GM23338 (cell line): ENCODE results near the gene TNS3. TPM values are rescaled to one million over a fixed set of nuclear protein-coding genes. Genes with fewer than 3 reads are reported as not detected.

Source experiments
- ATAC-seq: fragments of 200-7000 bp; cut with Tn5 transposase; 3 replicates; pipeline ENCODE4 v1.9.1; 2020
- DNase-seq: peaks from one replicate; pipeline ENCODE4 v3.0.0-alpha.2; 2015; ENCODE audit warnings: low spot score
- H2AFZ ChIP-seq: fragments of 200-600 bp; sonication (generic); 2 replicates; pipeline ENCODE4 v1.8.0; 2016; ENCODE audit warnings: antibody characterized with exemption, mild to moderate bottlenecking, moderate library complexity
- H3F3A ChIP-seq: fragments of 200-600 bp; sonication (generic); replicated peaks from 2 replicates; pipeline ENCODE4 v1.8.0; 2017; ENCODE audit warnings: antibody characterized with exemption, mixed run types, low read depth
- H3K27ac ChIP-seq: fragments of 200-600 bp; sonication (generic); 2 replicates; pipeline ENCODE4 v1.6.1; 2016; ENCODE audit warnings: low read depth
- H3K27me3 ChIP-seq: fragments of 200-600 bp; sonication (generic); 2 replicates; pipeline ENCODE4 v1.8.0; 2016; ENCODE audit warnings: mild to moderate bottlenecking, mixed run types, moderate library complexity; ENCODE audit not compliant: insufficient read depth
- H3K36me3 ChIP-seq: fragments of 200-600 bp; sonication (generic); 2 replicates; pipeline ENCODE4 v1.8.0; 2016; ENCODE audit warnings: mild to moderate bottlenecking; ENCODE audit not compliant: insufficient read depth
- H3K4me1 ChIP-seq: fragments of 200-600 bp; sonication (generic); 2 replicates; pipeline ENCODE4 v1.8.0; 2016; ENCODE audit warnings: mild to moderate bottlenecking, moderate library complexity; ENCODE audit not compliant: insufficient read depth
- H3K4me2 ChIP-seq: fragments of 200-600 bp; sonication (generic); 2 replicates; pipeline ENCODE4 v1.7.1; 2017; ENCODE audit warnings: mixed run types
- H3K4me3 ChIP-seq: fragments of 200-600 bp; sonication (generic); 2 replicates; pipeline ENCODE4 v1.6.1; 2016; ENCODE audit warnings: mixed run types
- H3K79me2 ChIP-seq: fragments of 200-600 bp; sonication (generic); replicated peaks from 2 replicates; pipeline ENCODE4 v1.8.0; 2017; ENCODE audit warnings: mild to moderate bottlenecking; ENCODE audit not compliant: insufficient read depth
- H3K9me2 ChIP-seq: fragments of 200-600 bp; sonication (generic); 2 replicates; pipeline ENCODE4 v1.8.0; 2017; ENCODE audit not compliant: insufficient read depth
- H4K20me1 ChIP-seq: fragments of 200-600 bp; sonication (generic); replicated peaks from 2 replicates; pipeline ENCODE4 v1.8.0; 2017; ENCODE audit warnings: mild to moderate bottlenecking; ENCODE audit not compliant: insufficient read depth
- H3K27ac Mint-ChIP-seq: 2 replicates; pipeline ENCODE4 v1.8.0; 2020; ENCODE audit warnings: inconsistent platforms, mild to moderate bottlenecking, moderate library complexity, mixed read lengths
- H3K27me3 Mint-ChIP-seq: 3 replicates; pipeline ENCODE4 v1.8.0; 2022; ENCODE audit warnings: low read depth, mild to moderate bottlenecking, moderate library complexity, mixed read lengths, inconsistent platforms; ENCODE audit not compliant: insufficient read depth, poor library complexity
- H3K36me3 Mint-ChIP-seq: 3 replicates; pipeline ENCODE4 v1.8.0; 2021; ENCODE audit warnings: low read depth, mild to moderate bottlenecking, inconsistent platforms, moderate library complexity, mixed read lengths
- H3K4me1 Mint-ChIP-seq: 3 replicates; pipeline ENCODE4 v1.8.0; 2020; ENCODE audit warnings: mild to moderate bottlenecking, inconsistent platforms, mixed read lengths
- H3K4me3 Mint-ChIP-seq: 3 replicates; pipeline ENCODE4 v1.8.0; 2021; ENCODE audit warnings: moderate library complexity, mild to moderate bottlenecking, inconsistent platforms, mixed read lengths
- H3K9me3 Mint-ChIP-seq: 3 replicates; pipeline ENCODE4 v1.8.0; 2020; ENCODE audit warnings: moderate library complexity, mild to moderate bottlenecking, inconsistent platforms, mixed read lengths
- CTCF ChIP-seq, 2 experiments: fragments of 200-600 bp in 1 of 2; sonication (generic) in 1 of 2; conservative IDR thresholded peaks; 2 replicates each; pipeline versions ENCODE4 v1.5.1 to v1.6.1; 2016 to 2017; ENCODE audit warnings: antibody characterized with exemption in 2 of 2, low read depth in 2 of 2, mild to moderate bottlenecking in 2 of 2, moderate library complexity in 1 of 2
- ETS1 ChIP-seq: IDR thresholded peaks from 2 replicates; pipeline ENCODE4 v1.6.1; 2016; ENCODE audit warnings: antibody characterized with exemption
- EZH2 ChIP-seq: fragments of 200-600 bp; sonication (generic); IDR thresholded peaks from one replicate; pipeline ENCODE4 v1.8.0; 2017; ENCODE audit warnings: antibody characterized with exemption, mild to moderate bottlenecking, low read depth; ENCODE audit not compliant: unreplicated experiment
- EZH2phosphoT487 ChIP-seq: fragments of 200-600 bp; sonication (generic); IDR thresholded peaks from one replicate; pipeline ENCODE4 v1.8.1; 2018; ENCODE audit warnings: antibody characterized with exemption; ENCODE audit not compliant: unreplicated experiment
- JUNB ChIP-seq: IDR thresholded peaks from one replicate; pipeline ENCODE4 v1.6.1; 2016; ENCODE audit warnings: antibody characterized with exemption; ENCODE audit not compliant: unreplicated experiment
- NANOG ChIP-seq: IDR thresholded peaks from 2 replicates; pipeline ENCODE4 v1.6.1; 2016; ENCODE audit warnings: antibody characterized with exemption, borderline replicate concordance
- POLR2AphosphoS5 ChIP-seq: IDR thresholded peaks from 2 replicates; pipeline ENCODE4 v1.6.1; 2016; ENCODE audit warnings: antibody characterized with exemption, low read depth
- REST ChIP-seq: IDR thresholded peaks from one replicate; pipeline ENCODE4 v1.6.1; 2018; ENCODE audit warnings: antibody characterized with exemption; ENCODE audit not compliant: unreplicated experiment
- STAT1 ChIP-seq: IDR thresholded peaks from one replicate; pipeline ENCODE4 v1.6.1; 2016; ENCODE audit warnings: antibody characterized with exemption; ENCODE audit not compliant: unreplicated experiment
- ZNF114 ChIP-seq: fragments of 250-450 bp; sonication (Bioruptor Pico); IDR thresholded peaks from 2 replicates; pipeline ENCODE4 v1.5.0; 2020; ENCODE audit warnings: mild to moderate bottlenecking, moderate library complexity
- ZNF331 ChIP-seq: fragments of 250-450 bp; sonication (Bioruptor Pico); IDR thresholded peaks from 2 replicates; pipeline ENCODE4 v1.5.0; 2020; ENCODE audit warnings: low read depth, mild to moderate bottlenecking, moderate library complexity
- polyA plus RNA-seq: library from polyadenylated mRNA; unstranded; fragments of >200 nt; fragmentation: Nextera tagmentation; extraction: Ambion mirVana; gene quantifications from 2 replicates; pipeline ENCODE4 v1.2.1, GENCODE V29; 2016
- total RNA-seq: library from RNA; depleted of rRNA; stranded (reverse); fragments of >200 nt; shearing (Covaris generic); gene quantifications from 2 replicates; pipeline ENCODE4 v1.2.3, GENCODE V29; 2014

TNS3 gene
- total and polyA plus RNA-seq, 2 experiments from 2014 or later = 6.2 to 28.7 TPM

GRCh38 chr7:47452715-47453092 lies 129.2 kb downstream of the TNS3 start (continued):
- TF ChIP-seq REST (no peak), CTCF (conservative IDR thresholded peaks at IDR 0.05; ENCODE audit: low read depth in 2 of 2) (no peak), JUNB (no peak), EZH2 (no peak), ETS1 (no peak), ZNF114 (CRISPR knock-in tag) (no peak), NANOG (no peak), ZNF331 (no peak)

GRCh38 chr7:47452295-47452694 lies 129.6 kb downstream of the TNS3 start:
- Histone ChIP-seq H3K9me2 (no peaks in the 10 kb centered on the region), H4K20me1 (no peaks in the 10 kb centered on the region; the same call in 1 of the 2 replicates), H3K36me3 (no peaks in the 10 kb centered on the region), H3K4me1 (no peaks in the 10 kb centered on the region; the same call in 1 of the 2 replicates), H3K27ac (no peak overlapping the region), H3K4me2 (no peak overlapping the region), H2AFZ (no peak overlapping the region), H3K27me3 (no peaks in the 10 kb centered on the region), H3K4me3 (no peak overlapping the region), H3K79me2 (0 out of 2 replicates have a peak, but pooled peaks cover 9% of the 10 kb centered on the region), H3F3A (no peaks in the 10 kb centered on the region)
- Mint-ChIP-seq H3K9me3 (no peaks in the 10 kb centered on the region), H3K27me3 (peaks cover 11% of the 10 kb centered on the region), H3K36me3 (peaks cover 3% of the 10 kb centered on the region; the same call in 1 of the 3 replicates), H3K4me3 (no peak overlapping the region), H3K4me1 (peaks cover 35% of the 10 kb centered on the region), H3K27ac (no peak overlapping the region)
- TF ChIP-seq EZH2phosphoT487 (no peak), CTCF (conservative IDR thresholded peaks at IDR 0.05; ENCODE audit: low read depth in 2 of 2) (no peak), NANOG (no peak), ZNF331 (no peak), POLR2AphosphoS5 (no peak), ZNF114 (CRISPR knock-in tag) (no peak), EZH2 (no peak), STAT1 (no peak)
- ATAC-seq (no peak), DNase-seq (no peak)
